ENCODE results near the gene RHEBL1.

RHEBL1 gene

GRCh38 chr12:49031573-49032161 is 38.1 kb downstream of the RHEBL1 start:
- H3K9me3 ChIP-seq: no peaks in the 10 kb centered on the region
- H3K4me3 ChIP-seq: no peak overlapping the region
- DNase-seq (ENCODE audit: low spot score in 2 of 2): peak in 1 of 2 experiments; percentile 7
- in situ Hi-C loops (cut with MboI; ENCODE audit: low sequenced_read_pairs): no loop called here
- peaks cover 84% of the 10 kb centered on the region for H3K36me3 ChIP-seq (replicated peaks)
- no peaks in the 10 kb centered on the region for H3K4me1 ChIP-seq
- H3K27me3 ChIP-seq (ENCODE audit: low read depth): no peaks in the 10 kb centered on the region

- no peaks in the 10 kb centered on the region for H3K9me3 ChIP-seq
- H3K27me3 ChIP-seq (ENCODE audit: low read depth): no peaks in the 10 kb centered on the region
- no peaks in the 10 kb centered on the region for H3K4me1 ChIP-seq
- peak in 1 of 2 experiments; percentile 7 for DNase-seq (ENCODE audit: low spot score in 2 of 2)
- no peak overlapping the region for H3K4me3 ChIP-seq
- in situ Hi-C loops (cut with MboI; ENCODE audit: low sequenced_read_pairs): no loop called here
- H3K36me3 ChIP-seq (replicated peaks): peaks cover 88% of the 10 kb centered on the region
Observed at GRCh38 chr12:49030714-49031572, 38.8 kb downstream of the RHEBL1 start.

- Histone ChIP-seq H3K27me3 (ENCODE audit: low read depth) (no peaks in the 10 kb centered on the region), H3K9me3 (no peaks in the 10 kb centered on the region), H3K4me3 (no peak overlapping the region), H3K4me1 (no peaks in the 10 kb centered on the region), H3K36me3 (replicated peaks) (peaks cover 89% of the 10 kb centered on the region)
- DNase-seq (ENCODE audit: low spot score in 2 of 2): no peak
- in situ Hi-C loops (cut with MboI; ENCODE audit: low sequenced_read_pairs): no loop called here
Observed at GRCh38 chr12:49030119-49030518, 39.7 kb downstream of the RHEBL1 start.

GRCh38 chr12:49028666-49029275 is 41.0 kb downstream of the RHEBL1 start:
- Histone ChIP-seq H3K36me3 (replicated peaks) (peaks cover 89% of the 10 kb centered on the region), H3K9me3 (no peaks in the 10 kb centered on the region), H3K27me3 (ENCODE audit: low read depth) (no peaks in the 10 kb centered on the region), H3K4me1 (no peaks in the 10 kb centered on the region), H3K4me3 (no peak overlapping the region)
- in situ Hi-C loops (cut with MboI; ENCODE audit: low sequenced_read_pairs): no loop called here
- DNase-seq (ENCODE audit: low spot score in 2 of 2): no peak

GRCh38 chr12:49027846-49028555 is 41.8 kb downstream of the RHEBL1 start:
- peaks cover 89% of the 10 kb centered on the region for H3K36me3 ChIP-seq (replicated peaks)
- no peaks in the 10 kb centered on the region for H3K4me1 ChIP-seq
- no peak overlapping the region for H3K4me3 ChIP-seq
- in situ Hi-C loops (cut with MboI; ENCODE audit: low sequenced_read_pairs): no loop called here
- H3K9me3 ChIP-seq: no peaks in the 10 kb centered on the region
- H3K27me3 ChIP-seq (ENCODE audit: low read depth): no peaks in the 10 kb centered on the region
- DNase-seq (ENCODE audit: low spot score in 2 of 2): no peak

GRCh38 chr12:49026678-49027480 is 42.9 kb downstream of the RHEBL1 start:
- no peak overlapping the region for H3K4me3 ChIP-seq
- H3K36me3 ChIP-seq (replicated peaks): peaks cover 87% of the 10 kb centered on the region
- H3K9me3 ChIP-seq: no peaks in the 10 kb centered on the region
- no peak for DNase-seq (ENCODE audit: low spot score in 2 of 2)
- in situ Hi-C loops (cut with MboI; ENCODE audit: low sequenced_read_pairs): no loop called here
- no peaks in the 10 kb centered on the region for H3K27me3 ChIP-seq (ENCODE audit: low read depth)
- no peaks in the 10 kb centered on the region for H3K4me1 ChIP-seq

GRCh38 chr12:49026101-49026500 is 43.7 kb downstream of the RHEBL1 start:
- peaks cover 88% of the 10 kb centered on the region for H3K36me3 ChIP-seq (replicated peaks)
- no peaks in the 10 kb centered on the region for H3K4me1 ChIP-seq
- no peak overlapping the region for H3K4me3 ChIP-seq
- in situ Hi-C loops (cut with MboI; ENCODE audit: low sequenced_read_pairs): no loop called here
- no peak for DNase-seq (ENCODE audit: low spot score in 2 of 2)
- H3K9me3 ChIP-seq: no peaks in the 10 kb centered on the region
- H3K27me3 ChIP-seq (ENCODE audit: low read depth): no peaks in the 10 kb centered on the region

- peaks cover 81% of the 10 kb centered on the region for H3K36me3 ChIP-seq (replicated peaks)
- in situ Hi-C loops (cut with MboI; ENCODE audit: low sequenced_read_pairs): no loop called here
- H3K9me3 ChIP-seq: no peaks in the 10 kb centered on the region
- H3K4me1 ChIP-seq: no peaks in the 10 kb centered on the region
- no peak overlapping the region for H3K4me3 ChIP-seq
- H3K27me3 ChIP-seq (ENCODE audit: low read depth): no peaks in the 10 kb centered on the region
- DNase-seq (ENCODE audit: low spot score in 2 of 2): no peak
Observed at GRCh38 chr12:49025463-49025862, 44.3 kb downstream of the RHEBL1 start.

GRCh38 chr12:49024543-49024942 is 45.2 kb downstream of the RHEBL1 start:
- no peaks in the 10 kb centered on the region for H3K27me3 ChIP-seq (ENCODE audit: low read depth)
- in situ Hi-C loops (cut with MboI; ENCODE audit: low sequenced_read_pairs): no loop called here
- H3K9me3 ChIP-seq: no peaks in the 10 kb centered on the region
- no peaks in the 10 kb centered on the region for H3K4me1 ChIP-seq
- DNase-seq (ENCODE audit: low spot score in 2 of 2): no peak
- H3K4me3 ChIP-seq: no peak overlapping the region
- H3K36me3 ChIP-seq (replicated peaks): peaks cover 75% of the 10 kb centered on the region

GRCh38 chr12:49023812-49024211 is 46.0 kb downstream of the RHEBL1 start:
- DNase-seq (ENCODE audit: low spot score in 2 of 2): no peak
- in situ Hi-C loops (cut with MboI; ENCODE audit: low sequenced_read_pairs): no loop called here
- Histone ChIP-seq H3K36me3 (replicated peaks) (peaks cover 69% of the 10 kb centered on the region), H3K4me3 (no peak overlapping the region), H3K27me3 (ENCODE audit: low read depth) (no peaks in the 10 kb centered on the region), H3K4me1 (no peaks in the 10 kb centered on the region), H3K9me3 (no peaks in the 10 kb centered on the region)

- Histone ChIP-seq H3K9me3 (no peaks in the 10 kb centered on the region), H3K4me3 (no peak overlapping the region), H3K36me3 (replicated peaks) (peaks cover 58% of the 10 kb centered on the region), H3K27me3 (ENCODE audit: low read depth) (no peaks in the 10 kb centered on the region), H3K4me1 (peaks cover 3% of the 10 kb centered on the region)
- in situ Hi-C loops (cut with MboI; ENCODE audit: low sequenced_read_pairs): no loop called here
- no peak for DNase-seq (ENCODE audit: low spot score in 2 of 2)
Observed at GRCh38 chr12:49022558-49023178, 47.1 kb downstream of the RHEBL1 start.

- in situ Hi-C loops (cut with MboI; ENCODE audit: low sequenced_read_pairs): no loop called here
- Histone ChIP-seq H3K27me3 (ENCODE audit: low read depth) (no peaks in the 10 kb centered on the region), H3K9me3 (no peaks in the 10 kb centered on the region), H3K36me3 (replicated peaks) (peaks cover 50% of the 10 kb centered on the region), H3K4me3 (no peak overlapping the region), H3K4me1 (peaks cover 7% of the 10 kb centered on the region)
- no peak for DNase-seq (ENCODE audit: low spot score in 2 of 2)
Observed at GRCh38 chr12:49021292-49021915, 48.4 kb downstream of the RHEBL1 start.
